H9 (cell line): ENCODE results near the gene SDK1. TPM values are rescaled to one million over a fixed set of nuclear protein-coding genes. Genes with fewer than 3 reads are reported as not detected.

Experiments used
- DNase-seq: peaks from one replicate; pipeline ENCODE4 v3.0.0-alpha.2; 2017
- H2AFZ ChIP-seq: one replicate; pipeline ENCODE4 v1.6.1; 2013; ENCODE audit warnings: mild to moderate bottlenecking, low read length, control low read depth, moderate library complexity
- H2AK5ac ChIP-seq: 2 replicates; pipeline ENCODE4 v1.6.1; 2013; ENCODE audit warnings: low read length, control low read depth, mixed read lengths; ENCODE audit not compliant: insufficient read length
- H2BK120ac ChIP-seq: one replicate; pipeline ENCODE4 v1.6.1; 2013; ENCODE audit warnings: low read depth, mild to moderate bottlenecking, low read length, control low read depth, inconsistent platforms; ENCODE audit not compliant: poor library complexity, severe bottlenecking
- H2BK12ac ChIP-seq: 2 replicates; pipeline ENCODE4 v1.6.1; 2013; ENCODE audit warnings: low read length, control low read depth, mixed read lengths, low read depth; ENCODE audit not compliant: insufficient read length
- H2BK15ac ChIP-seq: 2 replicates; pipeline ENCODE4 v1.6.1; 2013; ENCODE audit warnings: low read depth, low read length, control low read depth
- H2BK20ac ChIP-seq: one replicate; pipeline ENCODE4 v1.6.1; 2013; ENCODE audit warnings: low read depth, mild to moderate bottlenecking, low read length, control low read depth, inconsistent platforms; ENCODE audit not compliant: poor library complexity, severe bottlenecking
- H2BK5ac ChIP-seq: 2 replicates; pipeline ENCODE4 v1.6.1; 2013; ENCODE audit warnings: low read length, control low read depth, mixed read lengths; ENCODE audit not compliant: insufficient read length
- H3K14ac ChIP-seq: 2 replicates; pipeline ENCODE4 v1.6.1; 2013; ENCODE audit warnings: low read length, control low read depth; ENCODE audit not compliant: insufficient read depth
- H3K18ac ChIP-seq: 2 replicates; pipeline ENCODE4 v1.6.1; 2013; ENCODE audit warnings: low read depth, mild to moderate bottlenecking, mixed read lengths, low read length, control low read depth; ENCODE audit not compliant: insufficient read length
- H3K23ac ChIP-seq: 2 replicates; pipeline ENCODE4 v1.6.1; 2013; ENCODE audit warnings: low read length, control low read depth, mixed read lengths, low read depth; ENCODE audit not compliant: insufficient read length
- H3K23me2 ChIP-seq: 2 replicates; pipeline ENCODE4 v1.6.1; 2013; ENCODE audit warnings: low read depth, mild to moderate bottlenecking, mixed read lengths, low read length, control low read depth; ENCODE audit not compliant: insufficient read length, poor library complexity, severe bottlenecking
- H3K27ac ChIP-seq: 2 replicates; pipeline ENCODE4 v1.5.1; 2013; ENCODE audit warnings: low read length, control low read depth, mixed read lengths, low read depth; ENCODE audit not compliant: insufficient read length
- H3K27me3 ChIP-seq: 2 replicates; pipeline ENCODE4 v1.6.1; 2013; ENCODE audit warnings: low read length, control low read depth, inconsistent platforms; ENCODE audit not compliant: insufficient read depth
- H3K4ac ChIP-seq: 2 replicates; pipeline ENCODE4 v1.6.1; 2013; ENCODE audit warnings: low read depth, mild to moderate bottlenecking, control low read depth, inconsistent platforms, low read length, moderate library complexity
- H3K4me1 ChIP-seq: 2 replicates; pipeline ENCODE4 v1.6.1; 2013; ENCODE audit warnings: low read length, control low read depth, inconsistent platforms; ENCODE audit not compliant: insufficient read depth
- H3K4me2 ChIP-seq: 2 replicates; pipeline ENCODE4 v1.6.1; 2013; ENCODE audit warnings: low read length, control low read depth, mixed read lengths; ENCODE audit not compliant: insufficient read length, insufficient read depth
- H3K56ac ChIP-seq: 2 replicates; pipeline ENCODE4 v1.6.1; 2013; ENCODE audit warnings: low read depth, mild to moderate bottlenecking, mixed read lengths, low read length, control low read depth; ENCODE audit not compliant: insufficient read length
- H3K79me1 ChIP-seq: 2 replicates; pipeline ENCODE4 v1.6.1; 2013; ENCODE audit warnings: low read depth, mild to moderate bottlenecking, moderate library complexity, low read length, control low read depth, inconsistent platforms; ENCODE audit not compliant: insufficient read depth, poor library complexity, severe bottlenecking
- H3K79me2 ChIP-seq: 2 replicates; pipeline ENCODE4 v1.6.1; 2013; ENCODE audit warnings: low read length, control low read depth, inconsistent platforms; ENCODE audit not compliant: insufficient read depth
- H3K9ac ChIP-seq: 2 replicates; pipeline ENCODE4 v1.6.1; 2013; ENCODE audit warnings: low read length, control low read depth, mixed read lengths; ENCODE audit not compliant: insufficient read length; ENCODE audit errors: extremely low read depth
- H3K9me3 ChIP-seq: one replicate; pipeline ENCODE4 v1.6.1; 2013; ENCODE audit warnings: low read depth, low read length, inconsistent platforms; ENCODE audit not compliant: control insufficient read depth
- H3T11ph ChIP-seq: one replicate; pipeline ENCODE4 v1.6.1; 2013; ENCODE audit warnings: mild to moderate bottlenecking, low read length, control low read depth, inconsistent platforms
- H4K20me1 ChIP-seq: one replicate; pipeline ENCODE4 v1.6.1; 2013; ENCODE audit not compliant: control insufficient read depth, insufficient read length, insufficient read depth
- H4K5ac ChIP-seq: 2 replicates; pipeline ENCODE4 v1.6.1; 2013; ENCODE audit warnings: low read depth, mild to moderate bottlenecking, mixed read lengths, low read length, control low read depth; ENCODE audit not compliant: insufficient read length
- H4K8ac ChIP-seq: replicated peaks from 2 replicates; pipeline ENCODE4 v1.6.1; 2013; ENCODE audit warnings: low read length, control low read depth, mixed read lengths, low read depth; ENCODE audit not compliant: insufficient read length
- H4K91ac ChIP-seq: 2 replicates; pipeline ENCODE4 v1.6.1; 2013; ENCODE audit warnings: low read depth, mild to moderate bottlenecking, moderate library complexity, mixed read lengths, low read length, control low read depth; ENCODE audit not compliant: insufficient read length
- H3K27ac Mint-ChIP-seq, 3 experiments: 2 replicates in 2 of 3; 3 replicates in 1 of 3; pipeline ENCODE4 v1.8.0; 2020 to 2021; ENCODE audit warnings: mixed read lengths in 3 of 3, mild to moderate bottlenecking in 1 of 3, moderate library complexity in 1 of 3
- H3K27me3 Mint-ChIP-seq: 2 replicates; pipeline ENCODE4 v1.8.0; 2021; ENCODE audit warnings: low read depth, mild to moderate bottlenecking, moderate library complexity, mixed read lengths
- H3K36me3 Mint-ChIP-seq, 3 experiments: 2 replicates in 2 of 3; 3 replicates in 1 of 3; pipeline ENCODE4 v1.8.0; 2020 to 2021; ENCODE audit warnings: low read depth in 3 of 3, mixed read lengths in 3 of 3; ENCODE audit not compliant: insufficient read depth in 1 of 3
- H3K4me1 Mint-ChIP-seq, 2 experiments: 2 replicates each; pipeline ENCODE4 v1.8.0; 2020; ENCODE audit warnings: mixed read lengths in 2 of 2
- H3K4me3 Mint-ChIP-seq, 2 experiments: 2 replicates in 1 of 2; 3 replicates in 1 of 2; pipeline ENCODE4 v1.8.0; 2020 to 2021; ENCODE audit warnings: mild to moderate bottlenecking in 2 of 2, mixed read lengths in 2 of 2, moderate library complexity in 1 of 2
- H3K9me3 Mint-ChIP-seq, 2 experiments: 2 replicates in 1 of 2; 3 replicates in 1 of 2; pipeline ENCODE4 v1.8.0; 2020; ENCODE audit warnings: mild to moderate bottlenecking in 2 of 2, mixed read lengths in 2 of 2, moderate library complexity in 1 of 2
- CTCF ChIP-seq: fragments of 200-600 bp; sonication (generic); conservative IDR thresholded peaks from 3 replicates; pipeline ENCODE4 v1.8.0; 2021; ENCODE audit warnings: antibody characterized with exemption, mild to moderate bottlenecking
- WGBS: extraction: QIAGEN DNeasy Blood & Tissue Kit; methylation state at CpG from one replicate; pipeline ENCODE4 v1.1.7; 2013; ENCODE audit warnings: missing lambda C conversion rate, low lambda C conversion rate, mixed read lengths; ENCODE audit not compliant: insufficient read length; ENCODE audit errors: extremely low coverage; 5-methylcytosine and 5-hydroxymethylcytosine counted together
- total RNA-seq: library from RNA; stranded (reverse); gene quantifications from 2 replicates; pipeline ENCODE4 v1.2.1, GENCODE V29; 2021

SDK1 gene
- total RNA-seq, 1 experiment from 2014 or later, result 8.7 TPM

- H3K4me2 ChIP-seq, result no peak overlapping the region
- H3K14ac ChIP-seq, result no peak overlapping the region
- no peak overlapping the region for H3K4ac ChIP-seq
- no peaks in the 10 kb centered on the region for H3K9me3 ChIP-seq
- no peak overlapping the region for H3K27ac ChIP-seq
- Mint-ChIP-seq H3K9me3 (peaks cover 16 to 18% of the 10 kb centered on the region in 2 experiments), H3K4me3 (no peak overlapping the region), H3K27me3 (peaks cover 2% of the 10 kb centered on the region), H3K27ac (no peak overlapping the region), H3K36me3 (peaks cover 11 to 14% (median 12%) of the 10 kb centered on the region in 3 experiments), H3K4me1 (peaks cover 5 to 6% of the 10 kb centered on the region in 2 experiments; a peak in 2 of 4 replicates)
- no peak overlapping the region for H2BK12ac ChIP-seq
- no peak overlapping the region for H2AK5ac ChIP-seq
- H3K27me3 ChIP-seq, result no peaks in the 10 kb centered on the region
- TF ChIP-seq CTCF, result no peak
- H3K23ac ChIP-seq, result no peak overlapping the region
- no peaks in the 10 kb centered on the region for H3K4me1 ChIP-seq
- no peaks in the 10 kb centered on the region for H4K20me1 ChIP-seq
- H4K91ac ChIP-seq, result no peak overlapping the region
- DNase-seq, result no peak
- H3K9ac ChIP-seq, result no peak overlapping the region
- no peak overlapping the region for H2BK20ac ChIP-seq
- H2AFZ ChIP-seq, result no peak overlapping the region
- no CpG with 5 or more reads among the region's 8 CpGs for WGBS
- no peak overlapping the region for H3T11ph ChIP-seq
- no peak overlapping the region for H4K8ac ChIP-seq
- H2BK15ac ChIP-seq, result no peak overlapping the region
- H3K79me1 ChIP-seq, result no peaks in the 10 kb centered on the region
- H2BK120ac ChIP-seq, result no peak overlapping the region
- no peak overlapping the region for H2BK5ac ChIP-seq
- H3K56ac ChIP-seq, result no peak overlapping the region
- H3K18ac ChIP-seq, result no peak overlapping the region
- H3K23me2 ChIP-seq, result no peaks in the 10 kb centered on the region
- H4K5ac ChIP-seq, result no peak overlapping the region
- no peaks in the 10 kb centered on the region for H3K79me2 ChIP-seq
Measured at GRCh38 chr7:3937146-3937545, 636.1 kb downstream of the SDK1 start.
